Measurements from ENCODE around the gene WDR45. TPM values are rescaled to one million over a fixed set of nuclear protein-coding genes. Genes with fewer than 3 reads are reported as not detected.

Gene WDR45
- total and polyA plus RNA-seq, 8 donors, result 12.2 to 209 (median 83.1) TPM

GRCh38 chrX:49100704-49101628 lies 21.3 kb upstream of the WDR45 start:
- H3K4me3 ChIP-seq, result peak overlapping the region; percentile 45 to 58 (median 56)
- no peaks in the 10 kb centered on the region for H3K27me3 ChIP-seq
- WGBS, 5 donors, result 0 to 53% (median 3%) methylated on average over 39 to 74 of the region's 74 CpGs
- peak overlapping the region; percentile 75 to 88 (median 84) for H3K27ac ChIP-seq
- intact Hi-C loops (cut with DNase I; ENCODE audit: low total_unique reads), result no loop called here
- no peaks in the 10 kb centered on the region for H3K36me3 ChIP-seq
- peak; percentile 92 to 97 for DNase-seq
- H3K9me3 ChIP-seq, result no peaks in the 10 kb centered on the region
- peaks cover 0 to 8% (median 0%) of the 10 kb centered on the region in 4 donors for H3K4me1 ChIP-seq
- TF ChIP-seq POLR2AphosphoS5 (IDR thresholded peaks at IDR 0.05) (peak; percentile 32 to 78 (median 59)), EP300 (IDR thresholded peaks at IDR 0.05) (no peak), POLR2A (IDR thresholded peaks at IDR 0.05) (peak in 1 of 4 donors; percentile 10), CTCF (IDR thresholded peaks at IDR 0.05) (no peak)

- no peak for DNase-seq
- H3K27me3 ChIP-seq, result no peaks in the 10 kb centered on the region
- intact Hi-C loops (cut with DNase I; ENCODE audit: low total_unique reads), result no loop called here
- H3K4me3 ChIP-seq, result no peak overlapping the region
- TF ChIP-seq CTCF (IDR thresholded peaks at IDR 0.05) (no peak), POLR2AphosphoS5 (IDR thresholded peaks at IDR 0.05) (no peak), POLR2A (IDR thresholded peaks at IDR 0.05) (no peak), EP300 (IDR thresholded peaks at IDR 0.05) (no peak)
- H3K9me3 ChIP-seq, result no peaks in the 10 kb centered on the region
- WGBS, 5 donors, result 89 to 100% (median 95%) methylated on average over 4 of the region's 4 CpGs
- peaks cover 0 to 5% (median 0%) of the 10 kb centered on the region in 4 donors for H3K4me1 ChIP-seq
- no peak overlapping the region for H3K27ac ChIP-seq
- H3K36me3 ChIP-seq, result no peaks in the 10 kb centered on the region
Observed at GRCh38 chrX:49096419-49096818, 16.7 kb upstream of the WDR45 start.

GRCh38 chrX:49089553-49089952 lies 9.9 kb upstream of the WDR45 start:
- H3K27me3 ChIP-seq, result no peaks in the 10 kb centered on the region
- no peak overlapping the region for H3K4me3 ChIP-seq
- no peaks in the 10 kb centered on the region for H3K36me3 ChIP-seq
- H3K9me3 ChIP-seq, result no peaks in the 10 kb centered on the region
- 57 to 82% (median 76%) methylated on average over 3 to 4 of the region's 4 CpGs for whole genome bisulfite sequencing, 5 donors
- H3K4me1 ChIP-seq, result no peaks in the 10 kb centered on the region
- TF ChIP-seq EP300 (IDR thresholded peaks at IDR 0.05) (no peak), POLR2AphosphoS5 (IDR thresholded peaks at IDR 0.05) (no peak), POLR2A (IDR thresholded peaks at IDR 0.05) (no peak), CTCF (IDR thresholded peaks at IDR 0.05) (no peak)
- no peak for DNase-seq
- intact Hi-C loops (cut with DNase I; ENCODE audit: low total_unique reads), result no loop called here
- H3K27ac ChIP-seq, result no peak overlapping the region

GRCh38 chrX:49082271-49082871 lies 2.7 kb upstream of the WDR45 start:
- DNase-seq, result no peak
- no peak for TF ChIP-seq CTCF (IDR thresholded peaks at IDR 0.05)
- TF ChIP-seq EP300 (IDR thresholded peaks at IDR 0.05), result no peak
- TF ChIP-seq POLR2A (IDR thresholded peaks at IDR 0.05), result no peak
- TF ChIP-seq POLR2AphosphoS5 (IDR thresholded peaks at IDR 0.05), result no peak
- 65 to 74% (median 70%) methylated on average over 4 of the region's 4 CpGs for WGBS, 5 donors
- intact Hi-C loops (cut with DNase I; ENCODE audit: low total_unique reads), result no loop called here
- H3K4me1 ChIP-seq, result peaks cover 0 to 17% (median 11%) of the 10 kb centered on the region in 4 donors
- no peaks in the 10 kb centered on the region for H3K27me3 ChIP-seq
- H3K4me3 ChIP-seq, result no peak overlapping the region
- H3K9me3 ChIP-seq, result no peaks in the 10 kb centered on the region
- peaks cover 0 to 8% (median 6%) of the 10 kb centered on the region in 4 donors for H3K36me3 ChIP-seq
- no peak overlapping the region for H3K27ac ChIP-seq
